DND-41 (cell line): ENCODE data around the gene OR8A1.

Experiments used
- ATAC-seq: fragments of 200-7000 bp; cut with Tn5 transposase; 3 replicates; pipeline ENCODE4 v1.9.1; 2021; ENCODE audit warnings: low read depth; ENCODE audit not compliant: insufficient read depth
- DNase-seq: peaks from one replicate; pipeline ENCODE4 v3.0.0-alpha.2; 2020
- H2AFZ ChIP-seq: 2 replicates; pipeline ENCODE4 v1.6.0; 2012; ENCODE audit warnings: low read depth, low read length
- H3K27ac ChIP-seq: 2 replicates; pipeline ENCODE4 v1.5.1; 2012; ENCODE audit warnings: low read length, inconsistent platforms
- H3K27me3 ChIP-seq: fragments of 200-600 bp; sonication (generic); 2 replicates; pipeline ENCODE4 v1.6.0; 2012; ENCODE audit warnings: low read length, mild to moderate bottlenecking, inconsistent platforms; ENCODE audit not compliant: insufficient read depth, poor library complexity
- H3K36me3 ChIP-seq: 2 replicates; pipeline ENCODE4 v1.5.1; 2012; ENCODE audit warnings: low read length, inconsistent platforms; ENCODE audit not compliant: insufficient read depth
- H3K4me1 ChIP-seq: 2 replicates; pipeline ENCODE4 v1.5.1; 2012; ENCODE audit warnings: mild to moderate bottlenecking, low read length; ENCODE audit not compliant: insufficient read depth
- H3K4me2 ChIP-seq: 2 replicates; pipeline ENCODE4 v1.6.0; 2012; ENCODE audit warnings: mild to moderate bottlenecking, moderate library complexity, low read length, inconsistent platforms; ENCODE audit not compliant: insufficient read depth
- H3K4me3 ChIP-seq, 2 experiments: fragments of 200-600 bp in 1 of 2; shearing (Covaris generic) in 1 of 2; 2 replicates each; pipeline ENCODE4 v1.5.1; 2012 to 2016; ENCODE audit warnings: inconsistent platforms in 2 of 2, low read length in 2 of 2, mild to moderate bottlenecking in 2 of 2, low read depth in 1 of 2, moderate library complexity in 1 of 2
- H3K79me2 ChIP-seq: 2 replicates; pipeline ENCODE4 v1.6.0; 2012; ENCODE audit warnings: low read length, inconsistent platforms; ENCODE audit not compliant: insufficient read depth
- H3K9ac ChIP-seq: 2 replicates; pipeline ENCODE4 v1.6.0; 2012; ENCODE audit warnings: low read depth, mild to moderate bottlenecking, inconsistent platforms, low read length, moderate library complexity
- H3K9me3 ChIP-seq: 2 replicates; pipeline ENCODE4 v1.5.1; 2012; ENCODE audit warnings: low read length, moderate library complexity, mild to moderate bottlenecking, inconsistent platforms; ENCODE audit not compliant: insufficient read depth, severe bottlenecking
- H4K20me1 ChIP-seq: 2 replicates; pipeline ENCODE4 v1.6.0; 2012; ENCODE audit warnings: low read length; ENCODE audit not compliant: insufficient read depth
- EZH2 ChIP-seq: IDR thresholded peaks from 3 replicates; pipeline ENCODE4 v1.6.1; 2012; ENCODE audit warnings: borderline replicate concordance, low read depth, mild to moderate bottlenecking, moderate library complexity, low read length, inconsistent platforms; ENCODE audit not compliant: severe bottlenecking
- TF ChIP-seq, protein P1 (sequence below): IDR thresholded peaks from 2 replicates; pipeline ENCODE4 v1.5.1; 2012; ENCODE audit warnings: borderline replicate concordance, low read length, moderate library complexity, mild to moderate bottlenecking; ENCODE audit not compliant: poor library complexity, severe bottlenecking; ENCODE audit errors: extremely low read depth

The OR8A1 gene

DNA sequence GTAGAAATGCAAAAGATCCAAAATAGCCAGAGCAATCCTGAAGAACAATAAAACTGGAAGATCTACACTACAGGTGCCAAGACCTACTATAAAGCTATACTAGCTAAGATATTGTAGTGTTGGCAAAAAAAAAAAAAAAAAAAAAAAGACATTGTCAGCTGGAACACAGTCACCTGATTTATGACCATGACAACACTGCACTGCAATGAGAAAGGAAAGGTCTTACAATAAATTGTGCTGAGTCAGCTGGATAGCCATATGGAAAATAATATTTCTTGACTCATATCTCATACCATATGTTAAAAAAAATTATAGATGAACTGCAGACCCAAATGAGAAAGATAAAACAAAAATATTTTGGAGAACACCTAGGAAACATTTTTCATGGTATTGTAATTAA lies 38.4 kb downstream of the OR8A1 start:
- Histone ChIP-seq H3K4me2 (no peak overlapping the region), H3K27ac (no peak overlapping the region), H3K9me3 (no peaks in the 10 kb centered on the region), H3K9ac (no peak overlapping the region), H3K4me1 (no peaks in the 10 kb centered on the region), H2AFZ (no peak overlapping the region), H4K20me1 (no peaks in the 10 kb centered on the region), H3K27me3 (no peaks in the 10 kb centered on the region), H3K4me3 (no peak overlapping the region), H3K79me2 (no peaks in the 10 kb centered on the region), H3K36me3 (no peaks in the 10 kb centered on the region)
- ATAC-seq (no peak), DNase-seq (no peak)
- TF ChIP-seq, protein P1, sequence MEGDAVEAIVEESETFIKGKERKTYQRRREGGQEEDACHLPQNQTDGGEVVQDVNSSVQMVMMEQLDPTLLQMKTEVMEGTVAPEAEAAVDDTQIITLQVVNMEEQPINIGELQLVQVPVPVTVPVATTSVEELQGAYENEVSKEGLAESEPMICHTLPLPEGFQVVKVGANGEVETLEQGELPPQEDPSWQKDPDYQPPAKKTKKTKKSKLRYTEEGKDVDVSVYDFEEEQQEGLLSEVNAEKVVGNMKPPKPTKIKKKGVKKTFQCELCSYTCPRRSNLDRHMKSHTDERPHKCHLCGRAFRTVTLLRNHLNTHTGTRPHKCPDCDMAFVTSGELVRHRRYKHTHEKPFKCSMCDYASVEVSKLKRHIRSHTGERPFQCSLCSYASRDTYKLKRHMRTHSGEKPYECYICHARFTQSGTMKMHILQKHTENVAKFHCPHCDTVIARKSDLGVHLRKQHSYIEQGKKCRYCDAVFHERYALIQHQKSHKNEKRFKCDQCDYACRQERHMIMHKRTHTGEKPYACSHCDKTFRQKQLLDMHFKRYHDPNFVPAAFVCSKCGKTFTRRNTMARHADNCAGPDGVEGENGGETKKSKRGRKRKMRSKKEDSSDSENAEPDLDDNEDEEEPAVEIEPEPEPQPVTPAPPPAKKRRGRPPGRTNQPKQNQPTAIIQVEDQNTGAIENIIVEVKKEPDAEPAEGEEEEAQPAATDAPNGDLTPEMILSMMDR = no peak
- TF ChIP-seq EZH2 = no peak

- Histone ChIP-seq H3K27me3 (no peaks in the 10 kb centered on the region), H2AFZ (no peak overlapping the region), H3K36me3 (no peaks in the 10 kb centered on the region), H3K9ac (no peak overlapping the region), H3K4me2 (no peak overlapping the region), H4K20me1 (no peaks in the 10 kb centered on the region), H3K4me1 (no peaks in the 10 kb centered on the region), H3K27ac (no peak overlapping the region), H3K9me3 (no peaks in the 10 kb centered on the region), H3K4me3 (no peak overlapping the region), H3K79me2 (no peaks in the 10 kb centered on the region)
- TF ChIP-seq, protein P1 = no peak
- TF ChIP-seq EZH2 = no peak
- DNase-seq = no peak
- no peak for ATAC-seq
Observed at GRCh38 chr11:124610295-124610694, 40.5 kb downstream of the OR8A1 start.

- no peak for TF ChIP-seq EZH2
- TF ChIP-seq, protein P1 = no peak
- Histone ChIP-seq H3K4me2 (no peak within 1 kb of the TSS), H3K27ac (no peak within 1 kb of the TSS)
Observed at GRCh38 chr11:124611064-124611463, 41.3 kb downstream of the OR8A1 start, which contains the start of gene PANX3. Gene PANX3, plus strand, starts transcription at chr11:124611428. Its CDS starts 129 bp downstream, at chr11:124611557.

DNA sequence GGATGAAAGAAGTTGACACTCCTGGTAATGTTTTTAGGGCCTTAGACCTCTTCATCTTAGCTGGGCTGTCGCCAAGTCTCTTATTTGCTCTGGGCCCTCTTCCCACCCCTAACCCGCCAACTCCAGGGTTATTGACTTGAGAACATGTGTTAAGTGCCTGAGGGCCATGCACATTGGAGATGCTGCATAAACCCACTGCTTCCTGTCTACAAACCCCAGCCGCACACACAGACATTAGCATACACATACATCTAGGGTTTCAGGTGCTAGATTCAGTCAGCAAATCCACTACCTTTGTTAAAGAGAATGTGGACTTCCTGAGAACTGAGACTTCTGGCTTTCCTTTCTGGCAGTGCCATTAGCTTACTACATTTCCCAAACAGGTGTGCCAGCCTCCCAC lies 42.2 kb downstream of the OR8A1 start:
- no peaks in the 10 kb centered on the region for H3K4me1 ChIP-seq
- no peak for TF ChIP-seq EZH2
- TF ChIP-seq, protein P1 = no peak
- peaks cover 3% of the 10 kb centered on the region for H3K27me3 ChIP-seq
- H3K79me2 ChIP-seq = no peaks in the 10 kb centered on the region
- H3K36me3 ChIP-seq = no peaks in the 10 kb centered on the region
- ATAC-seq (peak; percentile 61; the same call in 1 of the 3 replicates), DNase-seq (peak; percentile 14)
- H2AFZ ChIP-seq = no peak overlapping the region
- no peak overlapping the region for H3K4me2 ChIP-seq
- H3K9me3 ChIP-seq = no peaks in the 10 kb centered on the region
- H3K9ac ChIP-seq = no peak overlapping the region
- no peak overlapping the region for H3K4me3 ChIP-seq
- no peak overlapping the region for H3K27ac ChIP-seq
- no peaks in the 10 kb centered on the region for H4K20me1 ChIP-seq

More at GRCh38 chr11:124611064-124611463, 41.3 kb downstream of the OR8A1 start, which contains the start of gene PANX3:
- H2AFZ ChIP-seq = no peak within 1 kb of the TSS
- no peak for ATAC-seq
- H3K9ac ChIP-seq = no peak within 1 kb of the TSS
- no peaks in the 10 kb centered on the region for H4K20me1 ChIP-seq
- DNase-seq = no peak
- no peaks in the 10 kb centered on the region for H3K27me3 ChIP-seq
- no peaks in the 10 kb centered on the region for H3K9me3 ChIP-seq
- no peaks in the 10 kb centered on the region for H3K36me3 ChIP-seq
- H3K79me2 ChIP-seq = no peaks in the 10 kb centered on the region
- no peaks in the 10 kb centered on the region for H3K4me1 ChIP-seq
- H3K4me3 ChIP-seq = no peak within 1 kb of the TSS
